GM23338 (cell line): ENCODE data around the gene TOMM40L.
"Not testable (repeated sequence)": the region's sequence is repeated elsewhere in the genome, so short reads cannot be mapped to it uniquely, and the experiment has no call there.

Source experiments
- CREB1 ChIP-seq: fragments of 250-450 bp; sonication (Bioruptor Pico); IDR thresholded peaks from 2 replicates; pipeline ENCODE4 v1.5.0; 2020; ENCODE audit warnings: low read depth, mild to moderate bottlenecking, moderate library complexity
- CTCF ChIP-seq, 2 experiments: fragments of 200-600 bp in 1 of 2; sonication (generic) in 1 of 2; conservative IDR thresholded peaks; 2 replicates each; pipeline versions ENCODE4 v1.5.1 to v1.6.1; 2016 to 2017; ENCODE audit warnings: antibody characterized with exemption in 2 of 2, low read depth in 2 of 2, mild to moderate bottlenecking in 2 of 2, moderate library complexity in 1 of 2
- EZH2 ChIP-seq: fragments of 200-600 bp; sonication (generic); IDR thresholded peaks from one replicate; pipeline ENCODE4 v1.8.0; 2017; ENCODE audit warnings: antibody characterized with exemption, mild to moderate bottlenecking, low read depth; ENCODE audit not compliant: unreplicated experiment
- EZH2phosphoT487 ChIP-seq: fragments of 200-600 bp; sonication (generic); IDR thresholded peaks from one replicate; pipeline ENCODE4 v1.8.1; 2018; ENCODE audit warnings: antibody characterized with exemption; ENCODE audit not compliant: unreplicated experiment
- NANOG ChIP-seq: IDR thresholded peaks from 2 replicates; pipeline ENCODE4 v1.6.1; 2016; ENCODE audit warnings: antibody characterized with exemption, borderline replicate concordance
- POLR2AphosphoS5 ChIP-seq: IDR thresholded peaks from 2 replicates; pipeline ENCODE4 v1.6.1; 2016; ENCODE audit warnings: antibody characterized with exemption, low read depth
- STAT1 ChIP-seq: IDR thresholded peaks from one replicate; pipeline ENCODE4 v1.6.1; 2016; ENCODE audit warnings: antibody characterized with exemption; ENCODE audit not compliant: unreplicated experiment
- TF ChIP-seq, protein P1 (sequence below): IDR thresholded peaks from one replicate; pipeline ENCODE4 v1.6.1; 2018; ENCODE audit warnings: antibody characterized with exemption; ENCODE audit not compliant: unreplicated experiment

DNA sequence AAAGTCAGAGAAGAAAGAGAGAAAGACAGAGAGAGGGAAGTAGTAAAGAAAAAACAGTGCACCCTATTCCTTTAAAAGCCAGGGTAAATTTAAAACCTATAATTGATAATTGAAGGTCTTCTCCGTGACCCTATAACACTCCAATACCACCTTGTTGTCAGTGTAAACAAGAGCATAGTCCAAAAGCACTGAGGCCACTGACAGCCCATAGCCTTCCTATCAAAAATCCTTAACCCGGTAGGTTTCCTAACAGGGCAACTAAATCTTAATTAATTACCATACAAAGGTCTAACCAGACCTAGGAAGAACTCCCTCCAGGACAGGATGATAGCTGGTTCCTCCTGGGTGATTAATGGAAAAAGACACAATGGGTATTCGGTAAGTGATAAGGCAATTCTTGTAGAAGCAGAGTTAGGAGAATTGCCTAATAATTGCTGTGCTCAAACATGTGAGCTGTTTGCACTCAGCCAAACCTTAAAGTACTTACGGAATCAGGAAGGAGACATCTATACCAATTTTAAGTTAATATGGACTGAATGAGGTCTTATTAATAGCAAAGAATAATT is 30.2 kb downstream of the TOMM40L start:
- not testable (repeated sequence) for TF ChIP-seq CTCF (conservative IDR thresholded peaks at IDR 0.05; ENCODE audit: low read depth in 2 of 2); EZH2; CREB1 (CRISPR knock-in tag); STAT1; EZH2phosphoT487; NANOG; POLR2AphosphoS5
- TF ChIP-seq, protein P1, sequence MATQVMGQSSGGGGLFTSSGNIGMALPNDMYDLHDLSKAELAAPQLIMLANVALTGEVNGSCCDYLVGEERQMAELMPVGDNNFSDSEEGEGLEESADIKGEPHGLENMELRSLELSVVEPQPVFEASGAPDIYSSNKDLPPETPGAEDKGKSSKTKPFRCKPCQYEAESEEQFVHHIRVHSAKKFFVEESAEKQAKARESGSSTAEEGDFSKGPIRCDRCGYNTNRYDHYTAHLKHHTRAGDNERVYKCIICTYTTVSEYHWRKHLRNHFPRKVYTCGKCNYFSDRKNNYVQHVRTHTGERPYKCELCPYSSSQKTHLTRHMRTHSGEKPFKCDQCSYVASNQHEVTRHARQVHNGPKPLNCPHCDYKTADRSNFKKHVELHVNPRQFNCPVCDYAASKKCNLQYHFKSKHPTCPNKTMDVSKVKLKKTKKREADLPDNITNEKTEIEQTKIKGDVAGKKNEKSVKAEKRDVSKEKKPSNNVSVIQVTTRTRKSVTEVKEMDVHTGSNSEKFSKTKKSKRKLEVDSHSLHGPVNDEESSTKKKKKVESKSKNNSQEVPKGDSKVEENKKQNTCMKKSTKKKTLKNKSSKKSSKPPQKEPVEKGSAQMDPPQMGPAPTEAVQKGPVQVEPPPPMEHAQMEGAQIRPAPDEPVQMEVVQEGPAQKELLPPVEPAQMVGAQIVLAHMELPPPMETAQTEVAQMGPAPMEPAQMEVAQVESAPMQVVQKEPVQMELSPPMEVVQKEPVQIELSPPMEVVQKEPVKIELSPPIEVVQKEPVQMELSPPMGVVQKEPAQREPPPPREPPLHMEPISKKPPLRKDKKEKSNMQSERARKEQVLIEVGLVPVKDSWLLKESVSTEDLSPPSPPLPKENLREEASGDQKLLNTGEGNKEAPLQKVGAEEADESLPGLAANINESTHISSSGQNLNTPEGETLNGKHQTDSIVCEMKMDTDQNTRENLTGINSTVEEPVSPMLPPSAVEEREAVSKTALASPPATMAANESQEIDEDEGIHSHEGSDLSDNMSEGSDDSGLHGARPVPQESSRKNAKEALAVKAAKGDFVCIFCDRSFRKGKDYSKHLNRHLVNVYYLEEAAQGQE = not testable (repeated sequence)
